ENCODE results near the gene PCCB. TPM values are rescaled to one million over a fixed set of nuclear protein-coding genes. Genes with fewer than 3 reads are reported as not detected.

The PCCB gene
- total RNA-seq, 1 donor: 52.2 TPM

GRCh38 chr3:136247855-136248590 is 2.1 kb upstream of the PCCB start:
- H3K4me3 ChIP-seq (ENCODE audit: low read depth, low read length): no peak overlapping the region
- TF ChIP-seq, protein P1, sequence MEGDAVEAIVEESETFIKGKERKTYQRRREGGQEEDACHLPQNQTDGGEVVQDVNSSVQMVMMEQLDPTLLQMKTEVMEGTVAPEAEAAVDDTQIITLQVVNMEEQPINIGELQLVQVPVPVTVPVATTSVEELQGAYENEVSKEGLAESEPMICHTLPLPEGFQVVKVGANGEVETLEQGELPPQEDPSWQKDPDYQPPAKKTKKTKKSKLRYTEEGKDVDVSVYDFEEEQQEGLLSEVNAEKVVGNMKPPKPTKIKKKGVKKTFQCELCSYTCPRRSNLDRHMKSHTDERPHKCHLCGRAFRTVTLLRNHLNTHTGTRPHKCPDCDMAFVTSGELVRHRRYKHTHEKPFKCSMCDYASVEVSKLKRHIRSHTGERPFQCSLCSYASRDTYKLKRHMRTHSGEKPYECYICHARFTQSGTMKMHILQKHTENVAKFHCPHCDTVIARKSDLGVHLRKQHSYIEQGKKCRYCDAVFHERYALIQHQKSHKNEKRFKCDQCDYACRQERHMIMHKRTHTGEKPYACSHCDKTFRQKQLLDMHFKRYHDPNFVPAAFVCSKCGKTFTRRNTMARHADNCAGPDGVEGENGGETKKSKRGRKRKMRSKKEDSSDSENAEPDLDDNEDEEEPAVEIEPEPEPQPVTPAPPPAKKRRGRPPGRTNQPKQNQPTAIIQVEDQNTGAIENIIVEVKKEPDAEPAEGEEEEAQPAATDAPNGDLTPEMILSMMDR (IDR thresholded peaks at IDR 0.05; ENCODE audit: insufficient read depth, low read depth, low read length): no peak
- DNase-seq (ENCODE audit: low read depth): no peak

- TF ChIP-seq, protein P1 (IDR thresholded peaks at IDR 0.05; ENCODE audit: insufficient read depth, low read depth, low read length): no peak
- DNase-seq (ENCODE audit: low read depth): no peak
- H3K4me3 ChIP-seq (ENCODE audit: low read depth, low read length): no peak overlapping the region
Observed at GRCh38 chr3:136249091-136249490, 1.0 kb upstream of the PCCB start.

- TF ChIP-seq, protein P1 (IDR thresholded peaks at IDR 0.05; ENCODE audit: insufficient read depth, low read depth, low read length): no peak
Observed at GRCh38 chr3:136249593-136249992, 547 bp upstream of the PCCB start.

DNA sequence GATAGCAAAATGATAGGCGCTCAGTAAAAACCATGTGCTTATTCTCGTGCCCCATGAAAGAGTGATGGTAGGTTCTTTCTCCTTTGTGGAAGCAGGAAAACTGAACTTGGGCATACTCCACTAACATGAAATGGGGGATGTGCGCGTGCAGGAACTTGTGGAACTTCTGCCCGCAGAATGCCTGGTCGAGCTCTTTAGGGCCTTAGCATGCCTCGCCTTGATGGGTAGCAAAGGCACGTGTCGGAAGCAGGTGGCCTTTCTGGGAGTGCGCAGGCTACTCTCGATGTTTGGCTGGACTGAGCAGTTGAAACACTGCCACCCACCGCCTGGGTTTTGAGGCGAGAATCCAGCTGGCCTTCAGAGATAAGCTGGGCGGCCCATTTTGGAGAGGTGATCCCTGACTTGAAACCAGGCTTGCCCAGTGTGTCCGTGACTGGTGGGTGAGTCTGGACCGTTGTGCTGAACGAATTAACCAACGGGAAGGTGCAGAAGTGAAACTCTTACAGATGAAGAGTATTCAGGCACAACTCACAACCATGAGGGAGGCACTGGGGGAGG is 842 bp downstream of the PCCB start:
- H3K4me3 ChIP-seq (ENCODE audit: low read depth, low read length): peak overlapping the region; percentile 73
- DNase-seq (ENCODE audit: low read depth): peak; percentile 58
- TF ChIP-seq, protein P1 (IDR thresholded peaks at IDR 0.05; ENCODE audit: insufficient read depth, low read depth, low read length): peak; percentile 34

More at GRCh38 chr3:136249593-136249992, 547 bp upstream of the PCCB start:
- H3K4me3 ChIP-seq (ENCODE audit: low read depth, low read length): peak overlapping the region; percentile 73
- DNase-seq (ENCODE audit: low read depth): no peak

DNA sequence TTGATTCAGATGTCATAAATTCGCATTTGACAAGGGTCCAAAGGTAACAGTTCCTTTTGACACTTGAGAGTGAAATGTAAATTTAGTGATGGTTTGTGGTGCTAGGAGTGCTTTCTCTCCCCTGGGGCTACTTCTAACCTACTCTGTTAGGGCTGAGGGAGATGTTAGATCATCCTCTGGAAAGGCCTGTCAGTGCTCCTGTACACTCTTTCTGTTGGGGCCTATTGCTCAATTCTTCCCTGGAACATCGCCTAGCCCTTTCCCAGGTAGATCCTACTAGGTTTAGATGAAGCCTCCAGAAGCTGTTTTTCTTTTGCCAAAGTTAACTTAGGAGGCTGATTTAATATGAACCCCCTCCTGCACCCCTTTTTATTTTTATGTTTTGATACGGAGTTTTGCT is 1.4 kb downstream of the PCCB start:
- DNase-seq (ENCODE audit: low read depth): no peak
- TF ChIP-seq, protein P1 (IDR thresholded peaks at IDR 0.05; ENCODE audit: insufficient read depth, low read depth, low read length): no peak
- peak overlapping the region; percentile 73 for H3K4me3 ChIP-seq (ENCODE audit: low read depth, low read length)

GRCh38 chr3:136255672-136256406 is 5.7 kb downstream of the PCCB start:
- no peak overlapping the region for H3K4me3 ChIP-seq (ENCODE audit: low read depth, low read length)
- TF ChIP-seq, protein P1 (IDR thresholded peaks at IDR 0.05; ENCODE audit: insufficient read depth, low read depth, low read length): no peak
- DNase-seq (ENCODE audit: low read depth): no peak

Measured in fibroblast of villous mesenchyme (primary cell).